ENCODE results near the gene SNX12.

The SNX12 gene

DNA sequence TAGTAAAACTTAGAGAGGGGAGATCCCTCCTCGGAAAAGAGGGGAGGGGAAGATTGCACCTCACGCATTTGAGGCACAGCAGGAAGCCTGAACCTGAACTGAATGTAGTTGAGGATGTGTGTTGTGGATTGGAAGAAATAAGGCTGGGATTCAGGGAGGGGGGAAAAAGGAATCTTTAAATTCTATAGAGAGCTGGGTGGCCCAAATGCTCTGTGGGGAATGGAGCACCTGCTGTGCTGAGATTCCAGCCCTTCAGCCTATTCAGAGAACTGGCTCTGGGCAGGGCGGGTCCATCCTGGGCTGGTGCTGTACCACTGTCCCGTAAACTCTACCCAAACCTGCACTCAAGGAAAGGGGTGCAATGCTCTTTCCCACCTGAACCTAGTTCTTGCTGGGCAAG lies 31.6 kb upstream of the SNX12 start:
- DNase-seq (ENCODE audit: low read depth, low spot score) = no peak
- in situ Hi-C loops (cut with HindIII; ENCODE audit: low sequenced_read_pairs) = no loop called here
- no peak overlapping the region for H3K4me3 ChIP-seq (ENCODE audit: low read depth, low read length)
- TF ChIP-seq CTCF (IDR thresholded peaks at IDR 0.05; ENCODE audit: low read depth, low read length) = no peak

DNA sequence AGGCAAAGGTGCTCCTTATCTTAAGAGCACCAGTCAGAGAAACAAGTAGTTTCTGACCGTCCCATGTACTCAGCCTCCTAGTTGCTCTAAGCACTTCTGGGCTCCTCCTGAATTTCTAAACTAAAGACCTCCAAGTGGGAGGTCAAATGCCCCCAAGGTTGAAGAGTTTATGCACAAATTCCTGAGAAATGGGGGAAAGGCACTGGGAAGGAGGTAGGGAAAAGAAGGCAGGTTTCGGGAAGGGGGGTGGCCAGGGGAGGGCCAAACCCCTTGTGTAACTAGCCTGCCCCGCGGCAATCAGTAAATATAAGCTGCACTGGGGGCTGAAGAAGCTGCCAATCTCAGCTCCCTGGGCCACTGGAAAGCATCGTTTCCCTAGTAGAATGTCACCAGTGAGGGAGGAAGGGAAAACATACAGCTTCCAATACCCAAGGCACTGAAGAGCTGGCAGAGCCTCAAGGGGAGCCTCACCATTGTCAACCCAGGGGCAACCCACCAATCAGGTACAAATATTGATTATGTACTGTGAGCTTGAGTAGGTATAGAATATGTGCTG lies 30.9 kb upstream of the SNX12 start:
- in situ Hi-C loops (cut with HindIII; ENCODE audit: low sequenced_read_pairs) = no loop called here
- no peak for DNase-seq (ENCODE audit: low read depth, low spot score)
- no peak overlapping the region for H3K4me3 ChIP-seq (ENCODE audit: low read depth, low read length)
- no peak for TF ChIP-seq CTCF (IDR thresholded peaks at IDR 0.05; ENCODE audit: low read depth, low read length)

GRCh38 chrX:71098302-71098701 lies 30.2 kb upstream of the SNX12 start:
- H3K4me3 ChIP-seq (ENCODE audit: low read depth, low read length) = no peak overlapping the region
- in situ Hi-C loops (cut with HindIII; ENCODE audit: low sequenced_read_pairs) = no loop called here
- TF ChIP-seq CTCF (IDR thresholded peaks at IDR 0.05; ENCODE audit: low read depth, low read length) = peak; percentile 45
- peak; percentile 29 for DNase-seq (ENCODE audit: low read depth, low spot score)

GRCh38 chrX:71096760-71097032 lies 28.6 kb upstream of the SNX12 start:
- H3K4me3 ChIP-seq (ENCODE audit: low read depth, low read length) = peak overlapping the region; percentile 58
- DNase-seq (ENCODE audit: low read depth, low spot score) = no peak
- no peak for TF ChIP-seq CTCF (IDR thresholded peaks at IDR 0.05; ENCODE audit: low read depth, low read length)
- in situ Hi-C loops (cut with HindIII; ENCODE audit: low sequenced_read_pairs) = no loop called here

GRCh38 chrX:71095981-71096759 lies 28.0 kb upstream of the SNX12 start:
- no peak for DNase-seq (ENCODE audit: low read depth, low spot score)
- in situ Hi-C loops (cut with HindIII; ENCODE audit: low sequenced_read_pairs) = no loop called here
- peak overlapping the region; percentile 58 for H3K4me3 ChIP-seq (ENCODE audit: low read depth, low read length)
- TF ChIP-seq CTCF (IDR thresholded peaks at IDR 0.05; ENCODE audit: low read depth, low read length) = no peak

DNA sequence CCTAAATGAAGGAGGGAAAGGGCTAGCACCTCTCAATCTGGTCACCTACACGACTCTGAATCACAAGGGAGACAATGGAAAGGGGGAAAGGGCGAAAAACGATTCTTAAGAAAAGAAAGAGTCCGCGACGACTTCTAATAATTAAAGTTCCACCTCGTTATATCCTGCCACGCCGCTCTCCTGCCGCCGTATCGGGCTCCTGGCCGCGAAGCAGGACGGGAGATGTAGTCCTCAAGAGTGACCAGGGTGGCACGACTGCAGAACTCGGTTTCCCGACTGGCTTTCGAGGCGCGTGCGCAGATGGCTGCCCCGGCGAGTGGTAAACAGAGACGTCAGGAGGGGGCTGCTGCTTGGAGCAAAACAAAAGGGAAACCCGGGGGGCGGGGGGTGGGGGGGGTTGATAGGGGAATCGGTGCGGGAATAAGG lies 27.4 kb upstream of the SNX12 start, which contains the start of gene FOXO4:
Gene FOXO4, plus strand, starts transcription at position 297 of the 426 bp plus-strand sequence. CDS start 678 bp downstream, outside the sequence.
- in situ Hi-C loops (cut with HindIII; ENCODE audit: low sequenced_read_pairs) = no loop called here
- peak; percentile 83 for DNase-seq (ENCODE audit: low read depth, low spot score)
- no peak for TF ChIP-seq CTCF (IDR thresholded peaks at IDR 0.05; ENCODE audit: low read depth, low read length)
- H3K4me3 ChIP-seq (ENCODE audit: low read depth, low read length) = peak within 1 kb of the TSS; percentile 58
